ENCODE data around the gene TPTE2. TPM values are rescaled to one million over a fixed set of nuclear protein-coding genes. Genes with fewer than 3 reads are reported as not detected.

TPTE2 gene
- total and polyA plus RNA-seq, 2 experiments from 2014 or later, result not detected

- Histone ChIP-seq H4K20me1 (replicated peaks; ENCODE audit: insufficient read depth) (no peaks in the 10 kb centered on the region), H3K4me2 (no peak overlapping the region), H3K9me2 (ENCODE audit: insufficient read depth) (no peaks in the 10 kb centered on the region), H3K27me3 (ENCODE audit: insufficient read depth) (peaks cover 9% of the 10 kb centered on the region), H2AFZ (no peak overlapping the region), H3K4me1 (ENCODE audit: insufficient read depth) (0 out of 2 replicates have a peak, but pooled peaks cover 4% of the 10 kb centered on the region), H3K79me2 (replicated peaks; ENCODE audit: insufficient read depth) (no peaks in the 10 kb centered on the region), H3K36me3 (ENCODE audit: insufficient read depth) (no peaks in the 10 kb centered on the region), H3F3A (replicated peaks; ENCODE audit: low read depth) (0 out of 2 replicates have a peak, but pooled peaks cover 3% of the 10 kb centered on the region), H3K27ac (ENCODE audit: low read depth) (no peak overlapping the region), H3K4me3 (no peak overlapping the region)
- ATAC-seq (no peak), DNase-seq (ENCODE audit: low spot score) (no peak)
- H3K4me1 Mint-ChIP-seq, result no peaks in the 10 kb centered on the region
- no peak overlapping the region for H3K27ac Mint-ChIP-seq
- H3K27me3 Mint-ChIP-seq (ENCODE audit: insufficient read depth, low read depth, poor library complexity), result peaks cover 9% of the 10 kb centered on the region
- no peaks in the 10 kb centered on the region; the same call in 2 of the 3 replicates for H3K36me3 Mint-ChIP-seq (ENCODE audit: low read depth)
- peaks cover 59% of the 10 kb centered on the region for H3K9me3 Mint-ChIP-seq
- no peak for TF ChIP-seq ZNF331 (CRISPR knock-in tag; IDR thresholded peaks at IDR 0.05; ENCODE audit: low read depth)
- TF ChIP-seq CTCF (conservative IDR thresholded peaks at IDR 0.05; ENCODE audit: low read depth in 2 of 2), result no peak
- TF ChIP-seq EZH2phosphoT487 (IDR thresholded peaks at IDR 0.05; ENCODE audit: unreplicated experiment), result no peak
- no peak for TF ChIP-seq STAT1 (IDR thresholded peaks at IDR 0.05; ENCODE audit: unreplicated experiment)
- TF ChIP-seq ZNF114 (CRISPR knock-in tag; IDR thresholded peaks at IDR 0.05), result no peak
- no peak for TF ChIP-seq EZH2 (IDR thresholded peaks at IDR 0.05; ENCODE audit: low read depth, unreplicated experiment)
- no peak for TF ChIP-seq NANOG (IDR thresholded peaks at IDR 0.05; ENCODE audit: borderline replicate concordance)
- no peak for TF ChIP-seq ZNF462 (CRISPR knock-in tag; IDR thresholded peaks at IDR 0.05)
- no peak for TF ChIP-seq POLR2AphosphoS5 (IDR thresholded peaks at IDR 0.05; ENCODE audit: low read depth)
- TF ChIP-seq ETS1 (IDR thresholded peaks at IDR 0.05), result no peak
- TF ChIP-seq JUNB (IDR thresholded peaks at IDR 0.05; ENCODE audit: unreplicated experiment), result no peak
- TF ChIP-seq CREB1 (CRISPR knock-in tag; IDR thresholded peaks at IDR 0.05; ENCODE audit: low read depth), result no peak
- no peak for TF ChIP-seq REST (IDR thresholded peaks at IDR 0.05; ENCODE audit: unreplicated experiment)
- no peak overlapping the region for H3K4me3 Mint-ChIP-seq
Measured at GRCh38 chr13:19596960-19597361, 35.6 kb upstream of the TPTE2 start.
